Pancreas (tissue), 10 donors: ENCODE measurements around the gene TMEM184A. TPM values are rescaled to one million over a fixed set of nuclear protein-coding genes. Genes with fewer than 3 reads are reported as not detected.

Experiments used
- ATAC-seq, 4 donors: fragments of 200-7000 bp; cut with Tn5 transposase; one replicate each; pipeline versions ENCODE4 v1.8.0 to v1.9.1; 2020; ENCODE audit warnings: mild to moderate bottlenecking in 4 of 4, moderate library complexity in 4 of 4
- DNase-seq, 6 donors: peaks; one replicate each; pipeline ENCODE4 v3.0.0-alpha.2; 2020
- FAIRE-seq: peaks from 2 replicates; lab custom pipeline; 2012; peaks lifted over from hg19 to GRCh38; lab: Jason Lieb, UNC
- H3K27ac ChIP-seq, 4 donors: fragments of 200-600 bp; sonication (generic); 1 replicate in 3 of 4; 2 replicates in 1 of 4; pipeline versions ENCODE4 v1.5.0 to v1.8.0; 2020
- H3K27me3 ChIP-seq, 4 donors: fragments of 200-600 bp; one replicate each; pipeline ENCODE4 v1.8.0; 2021
- H3K36me3 ChIP-seq, 3 donors: fragments of 200-600 bp; sonication (generic) in 1 of 3; one replicate each; pipeline versions ENCODE4 v1.5.0 to v1.8.0; 2020 to 2021
- H3K4me1 ChIP-seq, 3 donors: fragments of 200-600 bp; one replicate each; pipeline ENCODE4 v1.8.0; 2021
- H3K4me3 ChIP-seq, 4 donors: fragments of 200-600 bp; sonication (generic) in 2 of 4; one replicate each; pipeline versions ENCODE4 v1.5.0 to v1.8.0; 2020 to 2021
- H3K9me3 ChIP-seq, 4 donors: fragments of 200-600 bp; one replicate each; pipeline ENCODE4 v1.8.0; 2021
- CTCF ChIP-seq, 4 donors: fragments of 200-600 bp; sonication (generic) in 3 of 4; IDR thresholded peaks; one replicate each; pipeline versions ENCODE4 v1.5.0 to v1.8.0; 2021; ENCODE audit warnings: antibody characterized with exemption in 4 of 4
- WGBS, 2 donors: extraction: QIAGEN DNeasy Blood & Tissue Kit; methylation state at CpG; one replicate each; pipeline ENCODE4 v1.1.7; 2013; 5-methylcytosine and 5-hydroxymethylcytosine counted together
- intact Hi-C, 3 donors: fragments of 100-400 bp; cut with DNase I; formaldehyde crosslinking; loops; one replicate each; pipeline versions ENCODE4 v1.11.1 to v1.14.2; 2022
- polyA plus RNA-seq, 2 donors: library from polyadenylated mRNA; stranded (reverse); fragments of 200-250 nt; gene quantifications; one replicate each; pipeline ENCODE4 v1.2.3, GENCODE V29; 2013
- total RNA-seq, 6 donors: library from RNA; stranded (reverse); fragmentation: NEBNext Ultra II Directional in 4 of 6; extraction: Animal tissue kit (Norgen Biotek cat#: 25700) in 4 of 6; gene quantifications; one replicate each; pipeline versions ENCODE4 v1.2.1 to v1.2.4, GENCODE V29; 2021 to 2023
- donor health status: healthy with polysubstance abuse.
- donor health status: DM: no; HTN: no; CAD: no; lungs with moderate emphysema.
- donor health status: DM: no; HTN: no; CAD: no.
- donor health status: control.
- donor health status: control.
- donor health status: Bipolar disorder and iron deficiency.
- donor health status: DM: yes; HTN: yes; CAD: no.
- donor health status: DM: no; HTN: no; CAD: no.
- donor health status: DM: no; HTN: no; CAD: no.
- donor health status: DM: yes; HTN: yes; CAD: no.

Gene TMEM184A
- total and polyA plus RNA-seq, 8 donors = 15.2 to 58.9 (median 25.4) TPM

GRCh38 chr7:1514995-1515401 lies 41.0 kb downstream of the TMEM184A start:
- Histone ChIP-seq H3K27ac (no peak overlapping the region), H3K9me3 (no peaks in the 10 kb centered on the region), H3K4me1 (no peaks in the 10 kb centered on the region), H3K27me3 (no peaks in the 10 kb centered on the region), H3K36me3 (no peaks in the 10 kb centered on the region), H3K4me3 (no peak overlapping the region)
- DNase-seq (no peak), ATAC-seq (no peak), FAIRE-seq (no peak)
- no peak for TF ChIP-seq CTCF (IDR thresholded peaks at IDR 0.05)
- intact Hi-C loops = loop anchor here in 1 of 3 donors (5.0 kb wide), 1 partner anchor 42 kb away; the partner anchor contains the start of gene TMEM184A
- 76% methylated on average over 4 of the region's 4 CpGs for WGBS, 2 donors

GRCh38 chr7:1514407-1514806 lies 41.6 kb downstream of the TMEM184A start:
- H3K9me3 ChIP-seq = no peaks in the 10 kb centered on the region
- FAIRE-seq (no peak), DNase-seq (no peak), ATAC-seq (no peak)
- no peak overlapping the region for H3K27ac ChIP-seq
- H3K4me3 ChIP-seq = no peak overlapping the region
- no peaks in the 10 kb centered on the region for H3K36me3 ChIP-seq
- 84 to 90% methylated on average over 12 of the region's 12 CpGs for WGBS, 2 donors
- intact Hi-C loops = loop anchor here in 1 of 3 donors (5.0 kb wide), 1 partner anchor 43 kb away; the partner anchor contains the start of gene TMEM184A
- no peaks in the 10 kb centered on the region for H3K4me1 ChIP-seq
- TF ChIP-seq CTCF (IDR thresholded peaks at IDR 0.05) = no peak
- H3K27me3 ChIP-seq = no peaks in the 10 kb centered on the region

GRCh38 chr7:1513657-1514095 lies 42.3 kb downstream of the TMEM184A start:
- FAIRE-seq (no peak), DNase-seq (no peak), ATAC-seq (peak in 1 of 4 donors; percentile 49)
- H3K9me3 ChIP-seq = no peaks in the 10 kb centered on the region
- peak overlapping the region in 2 of 4 donors; percentile 50 to 54 for H3K27ac ChIP-seq
- no peaks in the 10 kb centered on the region for H3K36me3 ChIP-seq
- intact Hi-C loops = loop anchor here in 1 of 3 donors (5.0 kb wide), 1 partner anchor 44 kb away; the partner anchor contains the start of gene TMEM184A
- no peak overlapping the region for H3K4me3 ChIP-seq
- no peaks in the 10 kb centered on the region for H3K27me3 ChIP-seq
- WGBS, 2 donors = 63 to 75% methylated on average over 20 of the region's 20 CpGs
- no peak for TF ChIP-seq CTCF (IDR thresholded peaks at IDR 0.05)
- H3K4me1 ChIP-seq = no peaks in the 10 kb centered on the region

GRCh38 chr7:1512781-1513656 lies 43.0 kb downstream of the TMEM184A start:
- Histone ChIP-seq H3K9me3 (no peaks in the 10 kb centered on the region), H3K36me3 (no peaks in the 10 kb centered on the region), H3K4me3 (no peak overlapping the region), H3K4me1 (peaks cover 0 to 2% (median 0%) of the 10 kb centered on the region in 3 donors), H3K27ac (peak overlapping the region in 2 of 4 donors; percentile 50 to 54), H3K27me3 (no peaks in the 10 kb centered on the region)
- WGBS, 2 donors = 81 to 86% methylated on average over 35 of the region's 35 CpGs
- intact Hi-C loops = loop anchor here in 1 of 3 donors (5.0 kb wide), 1 partner anchor 44 kb away; the partner anchor contains the start of gene TMEM184A
- ATAC-seq (peak in 2 of 4 donors; percentile 61 to 72), DNase-seq (peak in 1 of 6 donors; percentile 43), FAIRE-seq (no peak)
- no peak for TF ChIP-seq CTCF (IDR thresholded peaks at IDR 0.05)
